Dermis microvascular lymphatic vessel endothelial cell (primary cell): Measurements from ENCODE around the gene CEMIP2. TPM values are rescaled to one million over a fixed set of nuclear protein-coding genes. Genes with fewer than 3 reads are reported as not detected.

ENCODE experiments used
- DNase-seq, 2 donors: peaks; one replicate each; pipeline versions ENCODE4 v3.0.0 to v3.0.0-alpha.2; 2010; ENCODE audit warnings: low read depth in 2 of 2
- total RNA-seq: library from RNA; depleted of rRNA; stranded (reverse); fragments of >200 nt; gene quantifications from 2 replicates; pipeline ENCODE4 v1.2.1, GENCODE V29; 2014

Gene CEMIP2
- total RNA-seq, 1 donor from 2014 or later, result 258 TPM

DNA sequence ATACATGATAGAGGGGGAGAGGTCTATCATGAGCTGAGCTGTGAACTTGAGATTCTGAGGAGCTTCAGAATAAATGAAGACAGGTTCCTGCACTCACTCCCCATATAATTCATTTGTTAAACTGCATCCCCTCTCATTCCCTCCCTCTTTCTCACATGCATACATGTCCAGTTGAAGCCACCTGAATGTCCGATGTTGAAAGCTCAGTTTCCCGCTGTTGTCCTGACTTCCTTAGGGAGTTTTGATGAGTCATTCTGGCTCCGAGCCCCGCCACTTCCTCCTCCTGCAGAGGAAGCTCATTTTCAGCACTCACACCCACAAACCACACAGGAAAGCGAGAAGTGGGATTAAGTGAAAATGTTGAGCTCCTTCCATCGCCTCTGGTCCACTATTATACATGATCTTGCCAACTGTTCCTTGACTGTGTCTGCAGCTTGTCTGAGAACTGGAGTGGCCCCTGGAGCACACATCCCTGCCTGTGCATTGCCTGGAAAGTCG lies 121.2 kb downstream of the CEMIP2 start:
- DNase-seq, result peak; percentile 58 to 96

GRCh38 chr9:71646131-71646530 lies 122.2 kb downstream of the CEMIP2 start:
- DNase-seq, result no peak

GRCh38 chr9:71644819-71645362 lies 123.4 kb downstream of the CEMIP2 start:
- DNase-seq, result no peak

DNA sequence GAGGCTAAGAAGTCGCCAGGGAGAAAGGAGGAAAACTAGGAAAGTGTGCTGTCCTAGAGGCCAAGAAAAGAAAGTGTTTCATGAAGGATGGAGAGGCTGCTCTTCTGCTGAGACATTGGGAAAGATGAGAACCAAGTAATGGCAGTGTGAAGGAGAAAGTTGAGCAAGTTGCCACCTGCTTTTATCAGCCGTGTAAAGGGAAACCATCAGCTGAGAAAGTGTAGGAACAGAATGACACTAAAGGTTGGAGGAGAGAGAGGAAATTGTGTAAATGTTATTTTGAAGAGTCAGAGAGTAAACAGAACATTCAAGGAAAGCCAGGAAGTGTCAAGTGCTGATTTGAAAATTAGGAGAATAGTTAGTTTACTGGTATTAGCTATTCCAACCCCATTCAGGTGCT lies 125.0 kb downstream of the CEMIP2 start:
- DNase-seq, result no peak

GRCh38 chr9:71642056-71642455 lies 126.3 kb downstream of the CEMIP2 start:
- no peak for DNase-seq

GRCh38 chr9:71638627-71639026 lies 129.7 kb downstream of the CEMIP2 start:
- DNase-seq, result peak; percentile 28 to 73

- peak in 1 of 2 donors; percentile 49 for DNase-seq
These were observed 130.4 kb downstream of the CEMIP2 start for GRCh38 chr9:71637926-71638325.

DNA sequence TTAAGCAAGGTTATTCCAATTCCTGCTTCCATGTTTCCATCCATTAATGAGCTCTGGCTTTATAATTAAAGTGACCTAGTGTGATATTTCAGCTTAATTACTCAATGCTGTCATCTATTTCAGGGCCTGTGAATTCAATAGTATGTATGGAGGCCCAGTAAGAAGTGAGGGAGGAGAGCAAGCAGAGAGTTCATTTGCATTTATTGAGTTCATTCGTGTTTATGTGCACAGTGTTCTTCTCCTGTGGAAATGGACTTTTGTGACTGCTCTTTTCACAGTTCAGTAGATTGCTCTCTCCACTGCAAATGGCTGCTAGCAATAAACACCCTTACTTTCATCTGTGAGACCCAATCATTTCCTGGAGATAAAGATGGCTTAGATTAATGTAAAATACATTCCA lies 130.9 kb downstream of the CEMIP2 start:
- DNase-seq, result no peak

DNA sequence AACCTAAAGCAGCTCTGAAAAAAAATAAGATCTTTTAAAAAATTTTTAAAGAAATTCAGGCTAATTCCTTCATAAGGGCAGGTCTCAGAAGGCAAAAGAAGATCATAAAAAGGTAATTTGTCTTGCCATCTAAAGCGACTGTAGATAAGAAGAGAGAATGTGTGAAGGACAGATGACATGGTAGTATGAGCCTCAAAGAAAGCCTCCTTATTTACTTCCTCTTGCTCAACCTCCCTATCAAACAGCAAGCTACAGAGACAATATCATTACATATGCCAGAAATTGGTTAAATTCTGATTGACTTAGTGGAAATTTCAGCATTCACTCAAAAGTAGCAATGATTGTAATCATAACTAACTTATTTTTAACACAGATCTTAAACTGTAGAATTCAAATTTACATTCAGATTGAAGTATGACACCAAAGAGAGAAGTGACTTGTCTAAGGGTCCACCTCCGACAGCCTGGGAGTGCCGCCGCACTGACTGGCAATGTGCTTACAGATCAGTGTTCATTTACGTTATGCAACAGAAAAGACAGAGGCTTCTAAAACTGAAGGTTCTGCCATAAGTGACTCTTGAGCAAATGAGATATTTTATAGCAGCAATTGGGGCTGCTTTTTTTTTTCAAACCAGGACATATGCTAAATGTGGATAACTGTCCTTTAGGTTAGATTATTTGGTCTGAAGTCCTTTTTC lies 132.0 kb downstream of the CEMIP2 start:
- DNase-seq, result no peak

DNA sequence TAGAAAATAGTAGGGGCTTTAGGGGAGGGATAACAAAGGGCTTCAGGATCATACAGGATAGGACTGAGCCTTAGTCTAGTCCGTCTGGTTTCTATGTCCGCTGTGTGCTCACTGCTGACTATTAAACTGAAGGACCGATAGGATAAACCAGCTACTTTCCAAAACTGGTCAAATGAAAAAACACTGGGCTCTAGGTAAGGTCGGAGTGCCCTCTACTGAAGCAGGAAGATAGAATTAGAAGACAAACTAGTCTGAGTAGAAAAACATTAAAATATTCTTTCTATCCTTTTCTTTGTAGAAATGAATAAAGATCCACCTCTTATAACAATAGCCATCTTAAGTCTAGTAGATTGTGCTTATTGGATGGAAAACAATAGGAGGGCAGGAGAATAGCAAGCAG lies 133.6 kb downstream of the CEMIP2 start:
- DNase-seq, result no peak

Other genes starting within 250 kb of the CEMIP2 start
- gene ABHD17B, start 142.7 kb upstream of the CEMIP2 start, total RNA-seq, result 63.8 and 127 TPM in 2 replicates
- 13.0 TPM in 2 replicates for gene C9orf85, start 143.1 kb upstream of the CEMIP2 start, total RNA-seq